ENCODE measurements around the gene RTL1. TPM values are rescaled to one million over a fixed set of nuclear protein-coding genes. Genes with fewer than 3 reads are reported as not detected.

RTL1 gene
- total RNA-seq, 1 donor from 2014 or later: not detected

- TF ChIP-seq, protein P1, sequence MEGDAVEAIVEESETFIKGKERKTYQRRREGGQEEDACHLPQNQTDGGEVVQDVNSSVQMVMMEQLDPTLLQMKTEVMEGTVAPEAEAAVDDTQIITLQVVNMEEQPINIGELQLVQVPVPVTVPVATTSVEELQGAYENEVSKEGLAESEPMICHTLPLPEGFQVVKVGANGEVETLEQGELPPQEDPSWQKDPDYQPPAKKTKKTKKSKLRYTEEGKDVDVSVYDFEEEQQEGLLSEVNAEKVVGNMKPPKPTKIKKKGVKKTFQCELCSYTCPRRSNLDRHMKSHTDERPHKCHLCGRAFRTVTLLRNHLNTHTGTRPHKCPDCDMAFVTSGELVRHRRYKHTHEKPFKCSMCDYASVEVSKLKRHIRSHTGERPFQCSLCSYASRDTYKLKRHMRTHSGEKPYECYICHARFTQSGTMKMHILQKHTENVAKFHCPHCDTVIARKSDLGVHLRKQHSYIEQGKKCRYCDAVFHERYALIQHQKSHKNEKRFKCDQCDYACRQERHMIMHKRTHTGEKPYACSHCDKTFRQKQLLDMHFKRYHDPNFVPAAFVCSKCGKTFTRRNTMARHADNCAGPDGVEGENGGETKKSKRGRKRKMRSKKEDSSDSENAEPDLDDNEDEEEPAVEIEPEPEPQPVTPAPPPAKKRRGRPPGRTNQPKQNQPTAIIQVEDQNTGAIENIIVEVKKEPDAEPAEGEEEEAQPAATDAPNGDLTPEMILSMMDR (IDR thresholded peaks at IDR 0.05; ENCODE audit: borderline replicate concordance): no peak
- Histone ChIP-seq H3K4me3 (no peak overlapping the region), H3K9me3 (replicated peaks) (no peaks in the 10 kb centered on the region), H3K27ac (replicated peaks) (no peak overlapping the region), H3K4me1 (peaks cover 30% of the 10 kb centered on the region), H3K27me3 (ENCODE audit: low read depth) (peaks cover 96% of the 10 kb centered on the region), H3K36me3 (no peaks in the 10 kb centered on the region)
- DNase-seq: no peak
- intact Hi-C loops (cut with micrococcal nuclease): no loop called here
These were observed 1.9 kb downstream of the RTL1 start for GRCh38 chr14:100901391-100902183.

GRCh38 chr14:100900837-100901390, 2.6 kb downstream of the RTL1 start:
- H3K9me3 ChIP-seq (replicated peaks): no peaks in the 10 kb centered on the region
- TF ChIP-seq, protein P1 (IDR thresholded peaks at IDR 0.05; ENCODE audit: borderline replicate concordance): no peak
- H3K4me3 ChIP-seq: no peak overlapping the region
- intact Hi-C loops (cut with micrococcal nuclease): no loop called here
- H3K4me1 ChIP-seq: peaks cover 30% of the 10 kb centered on the region
- H3K27me3 ChIP-seq (ENCODE audit: low read depth): peaks cover 96% of the 10 kb centered on the region
- no peak overlapping the region for H3K27ac ChIP-seq (replicated peaks)
- DNase-seq: no peak
- H3K36me3 ChIP-seq: no peaks in the 10 kb centered on the region

- H3K4me1 ChIP-seq: peaks cover 30% of the 10 kb centered on the region
- no peak for DNase-seq
- TF ChIP-seq, protein P1 (IDR thresholded peaks at IDR 0.05; ENCODE audit: borderline replicate concordance): no peak
- peak overlapping the region; percentile 27 for H3K4me3 ChIP-seq
- intact Hi-C loops (cut with micrococcal nuclease): no loop called here
- H3K27ac ChIP-seq (replicated peaks): peak overlapping the region; percentile 61
- H3K36me3 ChIP-seq: no peaks in the 10 kb centered on the region
- H3K9me3 ChIP-seq (replicated peaks): no peaks in the 10 kb centered on the region
- H3K27me3 ChIP-seq (ENCODE audit: low read depth): peaks cover 97% of the 10 kb centered on the region
These were observed 3.4 kb downstream of the RTL1 start for GRCh38 chr14:100899884-100900771.

DNA sequence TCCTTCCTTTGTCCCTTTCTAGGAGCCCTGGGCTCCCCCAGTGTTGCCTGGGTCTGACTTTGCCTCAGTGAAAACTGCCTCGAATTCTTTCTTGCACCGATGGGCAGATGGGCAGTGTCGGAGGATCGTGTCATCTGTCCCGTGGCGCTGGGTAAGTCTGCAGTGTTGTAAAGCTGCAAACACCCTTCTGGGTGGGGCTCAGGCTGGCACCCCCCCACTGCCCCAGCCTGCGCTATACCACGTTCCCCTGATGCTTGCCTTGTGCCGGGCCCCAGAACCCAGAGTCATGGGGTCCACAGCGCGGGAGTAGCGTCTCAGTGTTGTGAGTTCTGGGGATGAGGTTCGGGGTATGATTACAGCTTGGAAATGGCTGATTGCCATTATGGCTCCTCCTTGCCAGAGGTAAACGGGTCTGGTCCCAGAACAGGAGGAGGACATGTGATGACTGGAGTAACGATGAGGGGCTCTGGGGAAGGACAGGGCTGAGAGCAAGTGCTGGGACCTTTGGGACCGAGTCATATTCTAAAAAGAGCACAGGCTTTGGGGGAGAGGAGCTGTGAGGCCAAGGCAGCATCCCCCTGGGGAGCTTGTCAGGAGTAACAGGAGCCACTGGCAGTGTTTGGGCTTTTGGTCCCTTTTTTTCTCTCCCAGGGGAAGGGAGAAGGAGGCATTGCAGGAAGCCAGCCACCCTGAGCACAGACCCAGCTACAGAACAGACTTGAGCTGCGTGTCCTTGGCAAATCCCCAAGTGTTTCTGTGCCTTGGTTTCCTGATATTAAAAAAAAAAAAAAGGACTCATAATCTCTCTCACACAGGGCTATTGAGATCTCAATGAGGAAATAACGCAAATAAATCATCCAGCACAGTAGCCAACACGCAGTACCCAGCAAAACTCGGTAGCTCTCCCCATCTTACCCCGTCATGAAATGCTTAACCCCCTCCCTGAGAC, 4.3 kb downstream of the RTL1 start:
- Histone ChIP-seq H3K27ac (replicated peaks) (peak overlapping the region; percentile 61), H3K4me3 (peak overlapping the region; percentile 27), H3K36me3 (no peaks in the 10 kb centered on the region), H3K27me3 (ENCODE audit: low read depth) (peaks cover 97% of the 10 kb centered on the region), H3K4me1 (peaks cover 27% of the 10 kb centered on the region), H3K9me3 (replicated peaks) (no peaks in the 10 kb centered on the region)
- DNase-seq: peak; percentile 30
- intact Hi-C loops (cut with micrococcal nuclease): no loop called here
- TF ChIP-seq, protein P1 (IDR thresholded peaks at IDR 0.05; ENCODE audit: borderline replicate concordance): no peak

All from left ventricle myocardium inferior (tissue), 1 donor.